Upper lobe of left lung (tissue), 4 donors: ENCODE data around the gene CDC42.
A peak's percentile ranks its signal among the peaks of the same experiment; 100 is the strongest.

Experiments
- EP300 ChIP-seq, 4 donors: sonication (generic); formaldehyde crosslinking; IDR thresholded peaks; one replicate each; pipeline ENCODE4 v1.5.1; 2017; ENCODE audit warnings: antibody characterized with exemption in 4 of 4, control low read depth in 2 of 4
- POLR2A ChIP-seq, 4 donors: fragments of 450-650 bp; IDR thresholded peaks; one replicate each; pipeline ENCODE4 v1.5.1; 2016 to 2017; ENCODE audit warnings: antibody characterized with exemption in 4 of 4, mild to moderate bottlenecking in 2 of 4

- TF ChIP-seq POLR2A (IDR thresholded peaks at IDR 0.05), result peak; percentile 57 to 92 (median 84)
- TF ChIP-seq EP300 (IDR thresholded peaks at IDR 0.05), result peak in 1 of 4 donors; percentile 41
Observed at GRCh38 chr1:22025368-22026155, 26.9 kb upstream of the CDC42 start.
